ENCODE data around the gene MAPK11. TPM values are rescaled to one million over a fixed set of nuclear protein-coding genes. Genes with fewer than 3 reads are reported as not detected.
A peak's percentile ranks its signal among the peaks of the same experiment; 100 is the strongest.

Gene MAPK11
- total RNA-seq, 1 experiment from 2014 or later, result 7.6 TPM

GRCh38 chr22:50284479-50284878, 14.3 kb upstream of the MAPK11 start:
- Histone ChIP-seq H3K4me2 (ENCODE audit: low read length) (no peak overlapping the region), H2AFZ (ENCODE audit: low read length) (no peak overlapping the region), H3F3A (ENCODE audit: low read length, unreplicated experiment) (no peaks in the 10 kb centered on the region), H3K9me2 (replicated peaks; ENCODE audit: low read length) (no peaks in the 10 kb centered on the region), H3K36me3 (ENCODE audit: low read depth, low read length) (peaks cover 13% of the 10 kb centered on the region; the same call in 1 of the 2 replicates), H3K9ac (ENCODE audit: low read length) (no peak overlapping the region), H3K79me2 (ENCODE audit: low read length) (peaks cover 15% of the 10 kb centered on the region), H3K4me1 (ENCODE audit: insufficient read depth, low read length) (peaks cover 16% of the 10 kb centered on the region), H3K27me3 (ENCODE audit: low read length) (no peaks in the 10 kb centered on the region), H3K9me3 (ENCODE audit: low read length) (no peaks in the 10 kb centered on the region), H3K4me3 (ENCODE audit: low read length) (no peak overlapping the region), H4K20me1 (ENCODE audit: low read length) (no peaks in the 10 kb centered on the region), H3K27ac (ENCODE audit: low read length) (no peak overlapping the region)
- DNase-seq (no peak), ATAC-seq (no peak)
- CTCF ChIA-PET, result no interaction called here
- POLR2A ChIA-PET (ENCODE audit: unreplicated experiment), result no interaction called here
- intact Hi-C loops (cut with micrococcal nuclease), result no loop called here
- BruUV-seq (replicated peaks), result no TSS peak
- no peak for TF ChIP-seq CTCF (conservative IDR thresholded peaks at IDR 0.05; ENCODE audit: low read depth, low read length)
- TF ChIP-seq EZH2phosphoT487 (IDR thresholded peaks at IDR 0.05; ENCODE audit: borderline replicate concordance, low read length), result no peak
- TF ChIP-seq EZH2 (IDR thresholded peaks at IDR 0.05; ENCODE audit: low read length, unreplicated experiment), result no peak

DNA sequence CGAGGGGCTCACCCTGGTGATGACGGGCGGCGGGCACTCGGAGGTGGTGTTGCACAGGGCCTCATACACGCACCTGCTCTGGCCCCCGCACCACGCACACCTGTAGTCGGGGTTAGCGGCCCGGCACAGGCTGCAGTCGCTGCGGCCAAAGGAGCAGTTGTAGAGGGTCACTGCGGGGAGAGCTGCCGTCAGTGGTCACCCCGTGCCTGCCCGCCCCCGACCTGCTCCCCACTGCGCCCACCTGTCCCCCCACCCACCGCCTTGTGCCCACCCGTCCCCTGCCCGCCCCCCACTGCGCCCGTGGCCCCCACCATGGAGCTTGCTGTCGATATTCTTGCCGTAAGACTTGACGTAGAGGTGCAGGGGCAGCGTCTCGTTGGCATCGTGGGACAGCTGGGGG, 13.6 kb upstream of the MAPK11 start:
- ChIA-PET CTCF (no interaction called here), POLR2A (ENCODE audit: unreplicated experiment) (no interaction called here)
- Histone ChIP-seq H3K36me3 (ENCODE audit: low read depth, low read length) (peaks cover 13% of the 10 kb centered on the region; the same call in 1 of the 2 replicates), H3K4me2 (ENCODE audit: low read length) (no peak overlapping the region), H3K9ac (ENCODE audit: low read length) (no peak overlapping the region), H3K9me2 (replicated peaks; ENCODE audit: low read length) (no peaks in the 10 kb centered on the region), H3K4me1 (ENCODE audit: insufficient read depth, low read length) (peaks cover 16% of the 10 kb centered on the region), H3K79me2 (ENCODE audit: low read length) (peaks cover 13% of the 10 kb centered on the region), H3F3A (ENCODE audit: low read length, unreplicated experiment) (no peaks in the 10 kb centered on the region), H3K27me3 (ENCODE audit: low read length) (no peaks in the 10 kb centered on the region), H2AFZ (ENCODE audit: low read length) (no peak overlapping the region), H4K20me1 (ENCODE audit: low read length) (no peaks in the 10 kb centered on the region), H3K27ac (ENCODE audit: low read length) (no peak overlapping the region), H3K4me3 (ENCODE audit: low read length) (no peak overlapping the region), H3K9me3 (ENCODE audit: low read length) (no peaks in the 10 kb centered on the region)
- DNase-seq, result no peak
- no peak for ATAC-seq
- no TSS peak for BruUV-seq (replicated peaks)
- TF ChIP-seq EZH2phosphoT487 (IDR thresholded peaks at IDR 0.05; ENCODE audit: borderline replicate concordance, low read length), result no peak
- no peak for TF ChIP-seq EZH2 (IDR thresholded peaks at IDR 0.05; ENCODE audit: low read length, unreplicated experiment)
- TF ChIP-seq CTCF (conservative IDR thresholded peaks at IDR 0.05; ENCODE audit: low read depth, low read length), result no peak
- intact Hi-C loops (cut with micrococcal nuclease), result no loop called here

- no peaks in the 10 kb centered on the region for H3F3A ChIP-seq (ENCODE audit: low read length, unreplicated experiment)
- H3K9ac ChIP-seq (ENCODE audit: low read length), result peak overlapping the region; percentile 63
- peaks cover 13% of the 10 kb centered on the region for H3K79me2 ChIP-seq (ENCODE audit: low read length)
- H3K9me3 ChIP-seq (ENCODE audit: low read length), result no peaks in the 10 kb centered on the region
- ChIA-PET CTCF (interaction anchor here (0.7 kb wide), 1 partner anchor 135 kb away, joined by 3 read pairs; no protein-coding TSS in a partner anchor), POLR2A (ENCODE audit: unreplicated experiment) (interaction anchor here (0.7 to 0.9 kb wide), 2 partner anchors 11 to 25 kb away, joined by 3 to 6 read pairs; partner anchors contain the start of gene PLXNB2)
- H2AFZ ChIP-seq (ENCODE audit: low read length), result no peak overlapping the region
- H3K4me2 ChIP-seq (ENCODE audit: low read length), result peak overlapping the region; percentile 77
- H3K27ac ChIP-seq (ENCODE audit: low read length), result peak overlapping the region; percentile 83
- intact Hi-C loops (cut with micrococcal nuclease), result loop anchor here (1.0 kb wide), 1 partner anchor 22 kb away; no protein-coding TSS in a partner anchor
- no peaks in the 10 kb centered on the region for H3K27me3 ChIP-seq (ENCODE audit: low read length)
- peaks cover 16% of the 10 kb centered on the region for H3K4me1 ChIP-seq (ENCODE audit: insufficient read depth, low read length)
- TF ChIP-seq EZH2phosphoT487 (IDR thresholded peaks at IDR 0.05; ENCODE audit: borderline replicate concordance, low read length) (no peak), EZH2 (IDR thresholded peaks at IDR 0.05; ENCODE audit: low read length, unreplicated experiment) (no peak), CTCF (conservative IDR thresholded peaks at IDR 0.05; ENCODE audit: low read depth, low read length) (no peak)
- H3K9me2 ChIP-seq (replicated peaks; ENCODE audit: low read length), result no peaks in the 10 kb centered on the region
- H3K4me3 ChIP-seq (ENCODE audit: low read length), result peak overlapping the region; percentile 49; the same call in 1 of the 2 replicates
- H3K36me3 ChIP-seq (ENCODE audit: low read depth, low read length), result peaks cover 13% of the 10 kb centered on the region; the same call in 1 of the 2 replicates
- peak; percentile 90 for ATAC-seq
- peak; percentile 89 for DNase-seq
- BruUV-seq (replicated peaks), result TSS peak; percentile 66
- H4K20me1 ChIP-seq (ENCODE audit: low read length), result no peaks in the 10 kb centered on the region
Observed at GRCh38 chr22:50282361-50283155, 12.4 kb upstream of the MAPK11 start.
